Spinal cord (tissue), 10 donors: ENCODE results near the gene TLE3. TPM values are rescaled to one million over a fixed set of nuclear protein-coding genes. Genes with fewer than 3 reads are reported as not detected.
"Not testable (repeated sequence)": the region's sequence is repeated elsewhere in the genome, so short reads cannot be mapped to it uniquely, and the experiment has no call there.

Experiments used
- DNase-seq, 6 donors: peaks; one replicate each; pipeline versions ENCODE4 v3.0.0 to v3.0.0-alpha.2; 2013 to 2015; ENCODE audit warnings: low spot score in 6 of 6, low read depth in 4 of 6
- H3K27ac ChIP-seq: one replicate; pipeline ENCODE4 v1.5.1; 2013; ENCODE audit warnings: low read depth, low read length, control low read depth
- H3K27me3 ChIP-seq: one replicate; pipeline ENCODE4 v1.6.1; 2013; ENCODE audit warnings: low read length; ENCODE audit not compliant: control insufficient read depth, insufficient read depth
- H3K36me3 ChIP-seq: one replicate; pipeline ENCODE4 v1.6.1; 2013; ENCODE audit warnings: low read length; ENCODE audit not compliant: control insufficient read depth, insufficient read depth
- H3K4me1 ChIP-seq: one replicate; pipeline ENCODE4 v1.6.1; 2013; ENCODE audit warnings: low read length; ENCODE audit not compliant: control insufficient read depth, insufficient read depth
- H3K4me3 ChIP-seq: one replicate; pipeline ENCODE4 v1.5.1; 2013; ENCODE audit warnings: low read depth, low read length, control low read depth
- H3K9me3 ChIP-seq: one replicate; pipeline ENCODE4 v1.6.1; 2013; ENCODE audit warnings: low read length; ENCODE audit not compliant: control insufficient read depth, insufficient read depth
- WGBS: methylation state at CpG from one replicate; pipeline ENCODE4 v1.1.5; 2013; ENCODE audit warnings: missing lambda C conversion rate; ENCODE audit not compliant: insufficient coverage; 5-methylcytosine and 5-hydroxymethylcytosine counted together
- polyA plus RNA-seq, 2 donors: library from polyadenylated mRNA; unstranded; fragments of 120-200 nt; gene quantifications; one replicate each; pipeline ENCODE4 v1.2.1, GENCODE V29; 2013; ENCODE audit not compliant: insufficient read length in 2 of 2
- total RNA-seq, 2 donors: library from RNA; depleted of rRNA in 1 of 2; stranded (reverse); fragments of 120-200 nt in 1 of 2; fragments of >200 nt in 1 of 2; gene quantifications; one replicate each; pipeline versions ENCODE4 v1.2.3 to v1.2.4, GENCODE V29; 2013 to 2014
- donor health status: healthy.

Gene TLE3
- total and polyA plus RNA-seq, 4 donors = 24.7 to 48.7 (median 38.2) TPM

DNA sequence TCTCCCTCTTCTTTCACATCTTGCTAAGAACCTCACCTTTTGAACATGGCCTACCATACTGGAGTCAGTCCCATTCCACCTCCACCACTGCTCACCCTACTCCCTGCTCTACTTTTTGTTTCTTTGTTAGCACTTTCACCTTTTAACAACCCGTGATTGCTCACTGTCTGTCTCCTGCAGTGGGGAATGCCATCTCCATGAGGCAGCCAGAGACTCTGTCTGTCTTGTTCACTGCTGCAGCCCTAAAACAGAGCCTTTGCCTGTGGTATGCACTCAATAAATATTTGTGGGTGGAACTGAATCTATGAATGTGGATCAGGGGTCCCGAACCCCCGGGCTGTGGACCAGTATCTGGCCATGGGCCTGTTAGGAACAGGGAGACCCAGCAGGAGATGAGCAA, 16.5 kb upstream of the TLE3 start:
- Histone ChIP-seq H3K36me3 (no peaks in the 10 kb centered on the region), H3K27me3 (no peaks in the 10 kb centered on the region), H3K4me1 (peaks cover 28% of the 10 kb centered on the region), H3K27ac (no peak overlapping the region), H3K9me3 (no peaks in the 10 kb centered on the region), H3K4me3 (no peak overlapping the region)
- no peak for DNase-seq
- WGBS = 87% methylated on average over 3 of the region's 3 CpGs

DNA sequence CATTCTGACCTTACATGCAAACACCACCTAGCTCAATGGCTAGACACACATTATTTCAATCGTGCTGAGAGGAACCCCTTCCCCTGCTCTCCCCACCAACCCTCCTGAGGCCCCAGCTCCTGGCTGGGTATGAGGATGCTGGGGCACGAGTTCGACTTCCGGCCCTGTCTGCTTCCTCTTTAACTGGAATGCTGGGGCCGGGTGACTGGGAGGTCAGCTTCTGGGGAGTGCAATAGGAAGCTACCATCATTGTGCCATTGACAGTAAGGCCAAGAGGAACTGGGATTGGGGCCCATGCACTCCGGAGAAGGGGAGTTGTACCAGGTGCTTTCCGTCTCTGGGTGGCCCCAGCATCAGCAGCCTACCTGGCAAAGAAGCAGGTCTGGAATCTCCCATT, 15.6 kb upstream of the TLE3 start:
- Histone ChIP-seq H3K9me3 (no peaks in the 10 kb centered on the region), H3K4me1 (peaks cover 28% of the 10 kb centered on the region), H3K27ac (no peak overlapping the region), H3K36me3 (no peaks in the 10 kb centered on the region), H3K4me3 (no peak overlapping the region), H3K27me3 (no peaks in the 10 kb centered on the region)
- DNase-seq = no peak
- WGBS = 83% methylated on average over 5 of the region's 7 CpGs

DNA sequence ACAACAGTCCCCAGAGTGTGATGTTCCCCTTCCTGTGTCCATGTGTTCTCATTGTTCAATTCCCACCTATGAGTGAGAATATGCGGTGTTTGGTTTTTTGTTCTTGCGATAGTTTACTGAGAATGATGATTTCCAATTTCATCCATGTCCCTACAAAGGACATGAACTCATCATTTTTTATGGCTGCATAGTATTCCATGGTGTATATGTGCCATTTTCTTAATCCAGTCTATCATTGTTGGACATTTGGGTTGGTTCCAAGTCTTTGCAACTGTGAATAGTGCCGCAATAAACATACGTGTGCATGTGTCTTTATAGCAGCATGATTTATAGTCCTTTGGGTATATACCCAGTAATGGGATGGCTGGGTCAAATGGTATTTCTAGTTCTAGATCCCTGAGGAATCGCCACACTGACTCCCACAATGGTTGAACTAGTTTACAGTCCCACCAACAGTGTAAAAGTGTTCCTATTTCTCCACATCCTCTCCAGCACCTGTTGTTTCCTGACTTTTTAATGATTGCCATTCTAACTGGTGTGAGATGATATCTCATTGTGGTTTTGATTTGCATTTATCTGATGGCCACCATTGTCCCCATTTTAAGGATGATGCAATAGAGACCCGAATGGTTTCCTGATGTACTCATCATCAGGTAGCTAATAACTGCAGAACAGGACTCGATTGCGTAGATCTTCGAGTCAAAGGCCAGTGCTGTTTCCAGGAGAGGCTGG, 15.0 kb upstream of the TLE3 start:
- H3K4me1 ChIP-seq = peaks cover 28% of the 10 kb centered on the region
- H3K4me3 ChIP-seq, H3K27ac ChIP-seq, H3K9me3 ChIP-seq, H3K27me3 ChIP-seq, DNase-seq, H3K36me3 ChIP-seq: not testable (repeated sequence)
- 94% methylated on average over 4 of the region's 9 CpGs for WGBS

DNA sequence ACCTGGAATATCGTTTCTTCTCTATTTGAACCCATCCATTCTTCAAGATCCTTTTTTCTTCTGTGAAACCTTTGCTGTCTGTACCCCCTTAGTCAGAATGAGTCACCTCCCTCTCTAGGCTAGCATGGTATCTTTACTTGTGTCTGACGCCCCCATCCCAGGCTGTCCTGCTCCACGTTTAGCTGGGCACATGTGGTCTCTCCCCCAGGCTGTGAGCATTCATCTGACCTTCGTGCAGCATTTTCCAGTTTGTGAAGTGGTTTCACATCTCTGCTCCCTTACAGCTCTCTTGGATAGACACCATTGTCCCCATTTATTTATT, 14.3 kb upstream of the TLE3 start:
- Histone ChIP-seq H3K27me3 (no peaks in the 10 kb centered on the region), H3K27ac (peak overlapping the region; percentile 45), H3K4me1 (peaks cover 28% of the 10 kb centered on the region), H3K4me3 (no peak overlapping the region), H3K36me3 (no peaks in the 10 kb centered on the region), H3K9me3 (no peaks in the 10 kb centered on the region)
- 6% methylated on average over 2 of the region's 4 CpGs for WGBS
- no peak for DNase-seq

DNA sequence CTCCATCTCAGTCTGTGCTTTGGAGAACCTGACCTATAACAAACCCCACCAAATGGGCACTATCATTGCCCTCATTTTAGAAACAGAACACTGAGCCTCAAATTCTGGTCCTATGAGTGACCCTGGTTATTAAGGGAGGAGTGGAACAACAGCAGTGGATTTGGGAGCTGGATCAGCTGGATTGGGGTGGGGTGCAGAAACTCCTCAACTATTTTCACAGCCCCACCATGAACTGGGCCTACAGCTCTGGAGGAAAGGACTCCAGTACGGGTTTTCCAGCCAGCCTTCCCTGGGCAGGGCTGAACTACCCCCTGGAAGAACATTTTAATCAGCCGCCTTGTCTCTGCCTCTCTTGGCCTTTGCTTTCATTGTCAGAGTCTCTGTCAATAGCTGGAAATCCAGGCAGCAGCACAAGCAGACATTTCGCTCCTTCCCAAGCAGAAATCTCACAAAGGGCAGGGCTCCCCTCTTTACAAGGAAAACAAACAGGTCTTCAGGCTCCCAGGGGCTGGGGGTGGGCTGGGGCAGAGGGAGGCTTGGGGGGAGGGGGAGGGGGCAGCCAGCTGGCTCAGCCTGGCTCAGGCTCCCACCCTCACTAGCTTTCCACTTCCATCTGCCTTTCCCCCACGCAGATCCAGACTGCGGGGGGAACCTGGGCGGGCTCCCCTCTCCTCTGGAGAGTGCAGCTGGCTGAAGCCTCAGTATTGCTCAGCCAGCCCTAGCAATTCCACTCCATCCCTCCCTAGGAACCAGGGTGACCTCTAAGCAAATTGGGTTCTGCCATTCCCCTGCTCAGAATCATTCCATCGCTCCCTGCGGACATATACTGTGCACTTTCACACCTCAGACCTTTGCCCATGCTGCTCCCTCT, 13.7 kb upstream of the TLE3 start:
- 7% methylated on average over 7 of the region's 8 CpGs for WGBS
- H3K27me3 ChIP-seq = no peaks in the 10 kb centered on the region
- peak overlapping the region; percentile 45 for H3K27ac ChIP-seq
- peak in 4 of 6 donors; percentile 77 to 97 (median 94) for DNase-seq
- no peaks in the 10 kb centered on the region for H3K36me3 ChIP-seq
- peaks cover 28% of the 10 kb centered on the region for H3K4me1 ChIP-seq
- H3K9me3 ChIP-seq = no peaks in the 10 kb centered on the region
- no peak overlapping the region for H3K4me3 ChIP-seq

DNA sequence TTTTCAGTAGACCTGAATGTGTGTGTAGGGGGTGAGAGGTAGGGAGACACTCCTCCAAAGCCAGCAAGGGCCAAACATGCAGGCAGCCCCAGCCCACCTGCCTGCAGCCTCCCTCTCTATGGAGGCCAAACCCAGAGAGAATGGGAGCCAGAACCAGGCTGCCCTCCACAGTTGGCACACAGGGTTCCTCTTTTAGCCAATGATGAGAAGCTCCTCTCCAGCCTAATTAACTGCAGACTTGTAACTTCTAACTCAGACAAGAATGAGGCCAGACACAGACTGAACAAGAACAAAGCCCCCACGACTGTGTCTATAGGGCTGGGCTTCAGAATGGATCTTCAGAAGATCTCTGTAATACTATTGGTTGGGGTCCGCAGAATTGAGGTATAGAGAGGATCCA, 12.3 kb upstream of the TLE3 start:
- DNase-seq = peak in 1 of 6 donors; percentile 52
- Histone ChIP-seq H3K27ac (no peak overlapping the region), H3K4me3 (no peak overlapping the region), H3K4me1 (peaks cover 28% of the 10 kb centered on the region), H3K36me3 (no peaks in the 10 kb centered on the region), H3K9me3 (no peaks in the 10 kb centered on the region), H3K27me3 (no peaks in the 10 kb centered on the region)
- no CpG with 5 or more reads among the region's 2 CpGs for WGBS

DNA sequence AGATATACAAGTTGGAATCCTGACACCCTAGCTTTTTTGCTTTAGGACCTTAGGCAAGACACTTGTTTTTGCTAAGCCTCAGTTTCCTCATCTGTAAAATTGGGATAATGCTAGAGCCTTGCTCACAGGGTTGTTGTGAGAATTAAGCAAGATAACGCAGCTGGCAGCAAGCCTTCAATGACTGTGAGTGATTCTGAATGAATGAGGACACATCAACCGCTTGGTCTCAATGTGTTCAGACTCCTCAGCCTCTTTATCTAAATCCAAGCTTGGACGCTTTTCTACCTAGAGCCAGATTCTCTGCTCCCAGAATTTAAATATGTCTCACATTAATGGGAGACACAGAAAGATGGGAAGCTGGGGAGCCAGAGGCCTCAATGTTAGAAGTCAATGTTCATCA, 11.8 kb upstream of the TLE3 start:
- WGBS = 89% methylated on average over 1 of the region's 3 CpGs
- no peak overlapping the region for H3K27ac ChIP-seq
- no peaks in the 10 kb centered on the region for H3K9me3 ChIP-seq

DNA sequence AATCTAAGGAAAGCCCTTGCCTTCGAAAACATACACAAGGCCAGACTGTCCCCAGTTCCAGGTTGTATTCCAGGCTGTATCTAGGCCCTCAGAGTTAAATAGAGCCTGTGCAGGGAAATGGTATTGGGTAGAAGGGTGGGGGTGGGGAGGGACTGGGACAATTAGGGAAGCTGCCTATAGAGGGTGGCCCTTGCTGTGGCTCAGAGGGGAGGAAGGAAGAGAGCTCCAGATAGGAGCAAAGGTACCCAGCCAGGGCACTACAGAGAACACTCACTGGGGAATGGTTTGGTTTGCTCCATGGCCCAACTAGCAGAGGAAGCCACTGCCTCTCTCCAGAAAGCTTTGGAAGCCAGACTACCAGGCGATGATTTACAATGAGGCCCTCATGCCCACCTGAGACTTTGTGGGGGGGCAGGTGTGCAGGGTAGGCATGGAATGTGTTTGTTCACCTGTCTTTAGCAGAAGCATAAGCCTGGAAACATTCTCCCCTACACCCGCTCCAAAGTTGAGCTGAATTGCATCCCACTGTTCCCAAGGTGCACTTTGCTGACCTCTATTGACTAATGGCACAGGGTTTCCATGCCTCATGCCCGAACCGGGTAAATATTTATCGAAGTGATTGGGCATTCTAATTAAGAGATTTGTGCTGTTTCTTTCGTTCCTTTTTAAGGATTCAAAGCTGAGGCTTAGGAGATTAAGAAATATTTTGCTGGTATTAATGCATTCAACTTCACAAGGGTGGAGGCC, 6.3 kb upstream of the TLE3 start:
- peaks cover 4% of the 10 kb centered on the region for H3K27me3 ChIP-seq
- no peaks in the 10 kb centered on the region for H3K9me3 ChIP-seq
- peaks cover 20% of the 10 kb centered on the region for H3K4me1 ChIP-seq
- no peak for DNase-seq
- no peak overlapping the region for H3K4me3 ChIP-seq
- 83% methylated on average over 4 of the region's 7 CpGs for WGBS
- no peaks in the 10 kb centered on the region for H3K36me3 ChIP-seq
- no peak overlapping the region for H3K27ac ChIP-seq

More for the DNA sequence above, 11.8 kb upstream of the TLE3 start:
- Histone ChIP-seq H3K36me3 (no peaks in the 10 kb centered on the region), H3K4me1 (peaks cover 28% of the 10 kb centered on the region), H3K27me3 (no peaks in the 10 kb centered on the region), H3K4me3 (no peak overlapping the region)
- DNase-seq = no peak

DNA sequence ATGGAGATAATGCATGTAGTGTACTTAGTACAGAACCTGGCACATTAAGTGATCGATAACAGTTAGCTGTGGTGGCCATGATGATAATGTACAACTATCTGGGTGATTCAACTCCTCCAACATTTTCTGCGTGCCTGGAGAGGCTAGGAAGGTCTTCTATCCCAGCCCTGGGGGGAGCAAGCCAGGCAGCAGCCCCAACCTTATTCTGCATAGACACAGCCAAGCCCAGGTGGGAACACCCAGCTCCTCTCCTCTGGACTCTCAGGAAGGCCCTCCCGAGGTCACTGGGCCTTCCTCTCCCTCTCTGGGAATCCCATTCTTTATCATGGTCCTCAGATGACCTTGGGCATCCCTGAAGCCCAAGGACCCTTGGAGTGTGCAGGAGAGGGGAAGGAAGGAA, 5.1 kb upstream of the TLE3 start:
- WGBS = 100% methylated on average over 1 of the region's 3 CpGs
- H3K27ac ChIP-seq = no peak overlapping the region
- no peaks in the 10 kb centered on the region for H3K36me3 ChIP-seq
- peaks cover 4% of the 10 kb centered on the region for H3K27me3 ChIP-seq
- H3K9me3 ChIP-seq = no peaks in the 10 kb centered on the region
- no peak overlapping the region for H3K4me3 ChIP-seq
- DNase-seq = no peak
- H3K4me1 ChIP-seq = peaks cover 29% of the 10 kb centered on the region
